ENCODE results near the gene MUC6. TPM values are rescaled to one million over a fixed set of nuclear protein-coding genes. Genes with fewer than 3 reads are reported as not detected.
"Not testable (repeated sequence)": the region's sequence is repeated elsewhere in the genome, so short reads cannot be mapped to it uniquely, and the experiment has no call there.

The MUC6 gene
- total RNA-seq, 1 experiment from 2014 or later = not detected

DNA sequence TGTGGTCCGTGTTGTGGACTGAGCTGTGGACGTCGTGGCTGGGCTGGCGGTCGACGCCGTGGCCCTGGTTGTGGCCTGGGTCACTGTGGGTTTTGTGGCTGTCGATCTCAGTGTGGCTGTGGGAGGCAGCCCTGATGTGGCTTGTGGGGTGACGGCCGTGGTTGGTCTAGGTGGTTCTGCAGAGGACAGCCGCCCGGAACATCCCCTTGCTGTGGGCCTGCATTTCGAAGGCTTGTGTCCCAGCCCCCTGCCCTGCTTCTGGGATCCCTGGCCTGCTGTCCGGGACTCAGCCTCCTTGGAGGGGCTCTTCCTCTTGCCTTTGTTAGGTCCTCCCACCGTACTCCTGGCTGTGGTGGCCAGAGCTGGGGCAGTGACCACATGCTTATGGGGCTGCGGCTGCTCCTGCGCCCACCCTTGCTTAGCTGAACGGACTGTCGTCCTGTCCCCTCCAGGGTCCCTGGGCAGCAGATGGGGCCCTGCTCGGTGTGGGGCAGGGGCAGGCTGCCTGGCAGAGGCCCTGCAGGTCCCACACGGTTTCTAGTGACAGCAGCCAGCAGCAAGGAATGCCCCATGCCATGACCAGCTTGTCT is 17.1 kb downstream of the MUC6 start:
- no peak for DNase-seq (ENCODE audit: low read depth, low spot score)
- in situ Hi-C loops (cut with HindIII; ENCODE audit: low pct_unique_long_range_greater_than_20kb, low sequenced_read_pairs) = no loop called here

DNA sequence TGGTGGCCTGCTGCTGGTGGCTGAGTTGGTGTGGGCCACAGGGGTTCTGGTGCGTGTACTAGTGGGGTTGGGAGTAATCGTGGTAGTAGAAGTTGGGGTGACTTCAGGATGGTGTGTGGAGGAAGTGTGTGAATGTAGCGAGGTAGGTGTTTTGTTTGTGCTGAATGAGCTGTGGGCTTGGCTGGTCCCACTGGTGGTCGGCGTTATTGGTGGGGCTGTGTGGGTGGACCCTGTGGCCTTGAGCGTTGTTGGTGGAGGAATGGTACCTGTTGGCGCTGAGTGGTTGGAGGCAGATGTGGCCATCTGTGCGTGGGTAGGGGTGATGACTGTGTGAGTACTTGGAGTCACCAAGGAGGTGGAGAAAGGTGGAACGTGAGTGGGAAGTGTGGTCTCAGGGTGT is 18.4 kb downstream of the MUC6 start:
- in situ Hi-C loops (cut with HindIII; ENCODE audit: low pct_unique_long_range_greater_than_20kb, low sequenced_read_pairs) = no loop called here
- DNase-seq (ENCODE audit: low read depth, low spot score) = no peak

DNA sequence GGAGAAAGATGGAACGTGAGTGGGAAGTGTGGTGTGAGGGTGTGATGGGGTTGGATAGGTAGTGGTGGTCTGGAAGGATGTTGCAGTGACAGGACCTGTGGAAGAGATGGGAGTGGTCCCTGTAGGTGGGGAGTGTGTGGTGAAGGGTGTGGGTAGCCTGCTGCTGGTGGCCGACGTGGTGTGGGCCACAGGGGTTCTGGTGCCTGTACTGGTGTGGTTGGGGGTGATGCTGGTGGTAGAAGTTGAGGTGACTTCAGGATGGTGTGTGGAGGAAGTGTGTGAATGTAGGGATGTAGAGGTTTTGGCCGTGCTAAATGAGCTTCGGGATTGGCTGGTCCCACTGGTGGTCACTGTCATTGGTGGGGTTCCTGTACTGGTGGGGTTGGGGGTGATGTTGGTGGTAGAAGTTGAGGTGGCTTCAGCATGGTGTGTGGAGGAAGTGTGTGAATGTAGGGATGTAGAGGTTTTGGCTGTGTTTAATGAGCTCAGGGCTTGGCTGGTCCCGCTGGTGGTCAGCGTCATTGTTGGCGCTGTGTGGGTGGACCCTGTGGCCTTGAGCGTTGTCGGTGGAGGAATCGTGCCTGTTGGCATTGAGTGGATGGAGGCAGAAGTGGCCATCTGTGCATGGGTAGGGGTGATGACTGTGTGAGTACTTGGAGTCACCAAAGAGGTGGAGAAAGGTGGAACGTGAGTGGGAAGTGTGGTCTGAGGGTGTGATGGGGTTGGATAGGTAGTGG is 19.1 kb downstream of the MUC6 start:
- no peak for DNase-seq (ENCODE audit: low read depth, low spot score)
- in situ Hi-C loops (cut with HindIII; ENCODE audit: low pct_unique_long_range_greater_than_20kb, low sequenced_read_pairs) = no loop called here

DNA sequence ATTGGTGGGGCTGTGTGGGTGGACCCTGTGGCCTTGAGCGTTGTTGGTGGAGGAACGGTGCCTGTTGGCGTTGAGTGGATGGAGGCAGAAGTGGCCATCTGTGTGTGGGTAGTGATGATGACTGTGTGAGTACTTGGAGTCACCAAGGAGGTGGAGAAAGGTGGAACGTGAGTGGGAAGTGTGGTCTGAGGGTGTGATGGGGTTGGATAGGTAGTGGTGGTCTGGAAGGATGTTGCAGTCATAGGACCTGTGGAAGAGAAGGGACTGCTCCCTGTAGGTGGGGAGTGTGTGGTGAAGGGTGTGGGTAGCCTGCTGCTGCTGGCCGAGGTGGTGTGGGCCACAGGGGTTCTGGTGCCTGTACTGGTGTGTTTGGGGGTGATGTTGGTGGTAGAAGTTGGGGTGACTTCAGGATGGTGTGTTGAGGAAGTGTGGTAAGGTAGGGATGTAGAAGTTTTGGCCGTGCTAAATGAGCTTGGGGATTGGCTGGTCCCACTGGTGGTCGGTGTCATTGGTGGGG is 19.9 kb downstream of the MUC6 start:
- in situ Hi-C loops (cut with HindIII; ENCODE audit: low pct_unique_long_range_greater_than_20kb, low sequenced_read_pairs); DNase-seq (ENCODE audit: low read depth, low spot score): not testable (repeated sequence)

DNA sequence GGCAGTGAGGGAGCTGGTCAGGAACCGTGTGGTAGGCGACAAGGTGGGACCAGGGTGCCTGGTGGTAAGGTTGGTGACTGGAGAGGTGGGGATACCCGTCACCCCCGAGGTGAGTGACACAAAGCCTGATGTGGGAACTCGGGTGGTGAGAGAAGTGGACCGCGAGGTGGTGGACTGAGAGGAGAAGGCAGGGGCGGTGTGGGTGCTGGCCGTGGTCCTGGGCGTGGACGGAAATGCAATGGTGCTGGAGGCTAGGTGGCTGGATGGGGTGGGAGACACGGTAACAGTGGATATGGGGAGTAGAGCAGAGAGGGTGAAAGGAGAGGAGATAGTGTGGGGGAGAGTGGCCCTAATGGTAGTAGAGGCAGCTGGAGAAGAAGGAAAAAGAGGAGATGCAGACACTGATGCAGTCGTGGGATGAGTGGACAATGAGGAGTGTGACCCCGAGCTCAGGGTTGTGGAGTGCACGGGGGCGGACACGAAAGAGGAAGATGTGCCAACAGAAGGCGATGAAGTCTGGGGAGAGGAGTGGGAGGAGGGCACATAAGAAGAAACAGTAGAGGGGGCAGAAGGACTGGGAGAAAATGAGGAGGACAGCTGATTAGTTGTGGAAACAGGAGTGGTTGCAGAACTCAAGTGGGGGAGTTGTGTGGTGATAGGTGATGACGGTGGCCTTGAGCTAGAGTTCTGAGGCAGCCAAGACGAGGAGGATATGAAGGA is 20.5 kb downstream of the MUC6 start:
- in situ Hi-C loops (cut with HindIII; ENCODE audit: low pct_unique_long_range_greater_than_20kb, low sequenced_read_pairs) = no loop called here
- no peak for DNase-seq (ENCODE audit: low read depth, low spot score)

DNA sequence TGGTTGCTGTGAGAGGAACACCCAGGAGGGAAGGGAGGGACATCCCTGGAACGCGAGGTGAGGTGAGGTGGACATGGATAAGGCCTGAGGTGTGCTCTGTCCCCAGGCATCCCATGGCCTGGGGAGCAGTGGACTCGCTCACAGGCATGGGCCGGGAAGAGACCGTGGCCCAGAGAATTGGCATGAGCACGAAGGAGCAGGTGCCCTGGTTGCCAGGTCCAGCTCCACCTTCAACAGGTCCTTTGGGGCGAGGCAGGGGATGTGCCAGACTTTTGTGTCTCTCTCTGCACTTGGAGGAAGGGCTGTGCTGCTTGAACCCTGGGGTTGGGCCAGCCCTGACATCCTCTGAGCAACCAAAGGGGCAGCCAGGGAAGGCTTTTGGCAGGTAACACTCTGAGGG is 21.5 kb downstream of the MUC6 start:
- DNase-seq (ENCODE audit: low read depth, low spot score) = no peak
- in situ Hi-C loops (cut with HindIII; ENCODE audit: low pct_unique_long_range_greater_than_20kb, low sequenced_read_pairs) = no loop called here

DNA sequence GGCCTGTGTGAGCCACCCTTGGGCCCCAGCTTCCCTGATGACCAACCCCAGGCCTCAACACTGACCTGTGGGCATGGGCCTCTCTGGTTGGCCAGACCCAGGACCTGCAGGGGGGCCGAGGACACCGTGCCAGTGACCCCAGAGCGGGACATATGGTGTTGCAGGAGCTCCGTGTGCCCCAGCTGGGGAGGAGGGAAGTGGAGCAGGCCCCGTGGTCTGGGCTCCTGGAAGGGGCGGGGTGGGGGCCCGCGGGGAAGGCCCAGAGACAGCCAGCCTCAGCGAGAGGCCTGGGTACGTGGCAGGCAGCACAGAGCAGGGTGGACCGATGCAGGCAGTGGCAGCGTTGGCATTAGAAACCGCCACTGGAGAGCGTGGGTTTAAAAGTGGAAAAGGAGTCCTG is 22.2 kb downstream of the MUC6 start:
- in situ Hi-C loops (cut with HindIII; ENCODE audit: low pct_unique_long_range_greater_than_20kb, low sequenced_read_pairs) = no loop called here
- DNase-seq (ENCODE audit: low read depth, low spot score) = no peak

DNA sequence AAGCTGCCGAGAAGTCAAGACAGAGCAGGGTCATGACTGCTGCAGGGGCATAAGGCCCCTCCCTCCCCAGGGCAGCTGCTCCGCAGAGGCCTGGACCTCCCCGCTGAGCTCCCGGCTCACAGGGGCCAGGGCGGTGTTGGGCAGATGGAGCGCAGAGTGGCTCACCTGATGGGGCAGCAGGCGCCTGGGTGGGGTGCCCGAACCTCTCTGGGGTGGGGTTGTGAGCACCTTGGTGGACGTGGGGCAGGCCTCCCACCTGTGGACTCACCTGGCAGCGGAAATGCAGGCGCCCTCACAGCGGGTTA is 22.9 kb downstream of the MUC6 start:
- DNase-seq (ENCODE audit: low read depth, low spot score) = no peak
- in situ Hi-C loops (cut with HindIII; ENCODE audit: low pct_unique_long_range_greater_than_20kb, low sequenced_read_pairs) = no loop called here

DNA sequence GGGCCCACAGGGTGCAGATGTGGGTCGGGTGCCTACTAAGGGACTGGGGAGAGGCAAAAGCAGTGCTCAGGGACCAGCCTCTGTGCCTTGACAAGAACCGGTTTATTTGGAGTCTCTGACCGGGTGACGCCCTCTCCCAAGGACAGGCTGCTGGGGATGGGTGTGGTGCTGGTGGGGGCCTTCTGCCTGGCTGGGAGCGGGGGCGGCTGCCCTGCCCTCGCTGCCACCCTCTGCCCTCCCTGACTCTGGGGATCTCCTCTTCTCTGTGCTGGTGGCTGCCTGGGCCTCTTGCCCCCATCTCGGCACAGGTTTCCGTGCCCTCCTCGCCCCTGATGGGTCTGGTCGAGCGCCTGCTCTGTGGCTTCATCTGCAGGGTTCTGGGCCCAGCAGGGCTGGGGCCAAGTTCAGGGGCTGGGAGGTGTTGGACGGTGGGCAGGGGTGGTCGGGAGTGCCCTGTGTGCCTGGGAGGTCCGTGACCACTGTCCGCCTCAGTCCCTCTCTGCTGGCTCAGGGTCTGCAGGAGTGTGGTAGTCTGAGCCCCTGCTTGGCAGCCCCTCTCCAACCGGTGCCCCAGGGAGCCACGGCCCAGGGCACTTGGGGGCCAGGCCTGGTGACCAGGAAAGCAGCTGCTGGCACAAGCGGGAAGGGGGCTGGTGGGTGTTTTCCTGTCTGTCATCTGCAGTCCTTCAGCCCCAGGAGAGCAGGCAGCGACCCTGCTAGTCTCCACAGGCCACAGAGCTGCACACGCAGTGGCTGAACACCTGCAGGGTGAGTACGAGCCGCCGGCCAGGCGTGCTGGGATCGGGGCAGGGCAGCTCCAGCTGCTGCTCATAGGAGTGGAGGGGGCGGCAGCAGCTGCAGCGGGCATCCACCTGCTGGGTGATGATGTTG is 23.5 kb downstream of the MUC6 start:
- in situ Hi-C loops (cut with HindIII; ENCODE audit: low pct_unique_long_range_greater_than_20kb, low sequenced_read_pairs) = no loop called here
- DNase-seq (ENCODE audit: low read depth, low spot score) = no peak

DNA sequence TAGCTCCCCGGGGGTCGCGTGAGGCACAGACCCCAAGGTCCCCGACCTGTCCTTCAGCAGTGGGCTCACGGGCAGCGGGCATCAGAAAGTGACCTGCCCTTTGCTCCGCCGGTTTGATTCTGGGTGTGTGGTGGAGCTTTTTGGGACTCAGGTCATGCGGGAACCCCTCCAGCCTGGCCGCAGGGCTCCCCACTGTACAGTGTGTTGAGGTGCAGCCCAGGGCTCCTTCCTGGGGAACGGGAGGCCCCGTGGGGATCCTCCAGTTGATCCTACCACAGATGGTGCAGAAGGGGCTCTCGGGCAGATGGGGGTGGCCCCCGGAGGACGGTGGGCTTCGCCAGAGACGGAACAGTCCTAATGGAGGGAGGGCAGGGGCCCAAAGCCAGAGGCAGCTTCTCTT is 24.2 kb downstream of the MUC6 start:
- in situ Hi-C loops (cut with HindIII; ENCODE audit: low pct_unique_long_range_greater_than_20kb, low sequenced_read_pairs) = no loop called here
- no peak for DNase-seq (ENCODE audit: low read depth, low spot score)

DNA sequence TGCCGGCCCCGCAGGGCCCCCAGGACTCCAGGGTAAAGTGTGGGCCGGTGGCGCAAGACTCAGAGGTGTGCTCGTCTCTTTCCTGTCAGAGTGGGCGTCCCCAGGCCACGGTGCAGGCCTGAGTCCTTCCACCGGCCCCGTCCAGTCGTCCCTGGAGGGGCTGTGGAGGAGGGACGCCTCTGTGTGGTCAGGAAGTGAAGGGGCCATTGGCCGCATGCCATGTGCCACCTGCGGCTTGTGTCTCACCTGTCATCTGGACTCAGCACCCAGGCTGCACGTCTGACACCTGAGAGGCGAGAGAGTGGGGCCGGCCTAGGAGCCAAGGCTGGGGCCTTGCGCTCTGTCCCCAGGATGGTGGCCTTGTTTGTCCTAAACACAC is 25.2 kb downstream of the MUC6 start:
- in situ Hi-C loops (cut with HindIII; ENCODE audit: low pct_unique_long_range_greater_than_20kb, low sequenced_read_pairs) = no loop called here
- no peak for DNase-seq (ENCODE audit: low read depth, low spot score)

DNA sequence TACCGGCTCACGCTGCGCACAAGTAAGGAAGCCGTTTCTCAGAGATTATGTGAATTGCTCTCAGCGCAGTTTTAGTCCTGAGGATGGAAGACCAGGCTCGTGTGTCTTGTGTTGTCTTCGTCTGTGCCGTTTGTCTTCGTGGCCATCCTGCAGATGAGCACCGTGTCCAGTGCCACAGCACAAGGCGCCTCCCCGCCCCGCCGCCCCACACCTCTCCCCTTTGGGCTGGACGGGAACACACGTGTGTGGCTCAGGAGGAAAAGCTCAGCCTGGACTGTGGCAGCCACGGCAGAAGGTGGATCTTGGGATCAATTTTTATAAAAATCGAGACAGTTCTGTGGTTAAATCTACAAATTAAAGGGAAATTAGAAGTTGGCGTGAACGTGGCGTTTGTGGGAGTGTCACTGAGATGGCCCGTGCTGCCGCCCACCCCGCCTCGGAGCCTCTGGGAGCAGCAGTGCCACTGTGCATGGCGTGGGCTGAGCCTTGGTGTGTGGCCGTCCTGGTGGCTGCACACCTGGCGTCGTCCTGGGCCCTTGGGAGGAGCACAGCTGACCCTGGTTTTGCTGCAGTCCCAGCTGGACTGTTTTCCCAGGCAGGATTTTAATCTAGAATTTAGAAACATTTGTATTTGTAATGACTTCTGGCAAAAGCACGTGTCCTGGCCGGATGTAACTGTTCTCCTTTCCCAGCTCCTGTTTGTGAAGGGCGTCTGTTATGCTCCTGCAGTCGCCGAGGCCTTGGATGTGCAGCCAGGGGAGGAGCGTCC is 25.8 kb downstream of the MUC6 start:
- no peak for DNase-seq (ENCODE audit: low read depth, low spot score)
- in situ Hi-C loops (cut with HindIII; ENCODE audit: low pct_unique_long_range_greater_than_20kb, low sequenced_read_pairs) = no loop called here

DNA sequence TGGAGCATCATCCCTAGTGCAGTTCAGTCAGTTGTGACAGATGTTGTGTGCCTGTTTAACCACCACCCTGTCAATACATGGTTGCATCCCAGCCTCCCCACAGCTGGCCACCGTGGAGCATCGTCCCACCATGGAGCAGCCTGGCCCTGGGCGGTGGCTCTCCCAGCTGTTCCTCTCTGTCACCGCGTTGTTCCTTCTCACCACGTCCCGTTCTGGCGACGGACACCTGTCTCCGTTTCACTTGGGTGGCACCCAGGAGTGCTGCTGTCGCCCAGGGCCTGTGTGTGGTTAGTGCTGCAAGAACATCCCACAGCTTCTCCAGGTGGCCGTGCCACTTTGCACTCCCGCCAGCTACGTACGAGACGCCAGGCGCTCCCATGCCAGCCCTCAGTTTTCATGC is 26.5 kb downstream of the MUC6 start:
- no peak for DNase-seq (ENCODE audit: low read depth, low spot score)
- in situ Hi-C loops (cut with HindIII; ENCODE audit: low pct_unique_long_range_greater_than_20kb, low sequenced_read_pairs) = no loop called here

DNA sequence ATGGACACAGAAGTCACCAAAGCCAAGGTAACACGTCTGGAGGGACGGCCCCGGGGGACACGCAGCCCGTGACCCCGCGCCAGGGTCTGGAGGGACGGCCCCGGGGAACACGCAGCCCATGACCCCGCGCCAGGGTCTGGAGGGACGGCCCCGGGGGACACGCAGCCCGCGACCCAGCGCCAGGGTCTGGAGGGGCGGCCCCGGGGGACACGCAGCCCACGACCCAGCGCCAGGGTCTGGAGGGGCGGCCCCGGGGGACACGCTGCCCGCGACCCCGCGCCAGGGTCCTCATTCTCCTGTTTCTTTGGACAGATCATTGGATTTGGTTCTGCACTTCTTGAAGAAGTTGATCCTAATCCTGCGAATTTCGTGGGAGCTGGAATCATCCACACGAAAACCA is 27.1 kb downstream of the MUC6 start:
- in situ Hi-C loops (cut with HindIII; ENCODE audit: low pct_unique_long_range_greater_than_20kb, low sequenced_read_pairs) = no loop called here
- no peak for DNase-seq (ENCODE audit: low read depth, low spot score)

DNA sequence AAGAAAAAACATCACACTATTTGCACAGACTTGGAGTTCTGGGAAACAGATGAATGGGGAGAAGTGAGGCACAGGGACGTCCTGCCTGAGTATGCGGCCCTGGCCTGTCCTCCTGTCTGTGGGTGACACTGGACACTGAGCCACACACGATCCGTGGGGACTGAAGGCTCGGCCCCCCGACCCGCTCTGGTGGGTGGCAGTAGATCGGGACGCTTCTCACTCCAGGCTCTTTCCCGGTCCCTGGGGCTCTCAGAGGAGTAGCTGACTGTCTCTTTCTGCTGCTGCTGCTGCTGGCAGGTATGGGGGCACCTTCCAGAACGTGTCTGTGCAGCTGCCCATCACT is 27.7 kb downstream of the MUC6 start:
- no peak for DNase-seq (ENCODE audit: low read depth, low spot score)
- in situ Hi-C loops (cut with HindIII; ENCODE audit: low pct_unique_long_range_greater_than_20kb, low sequenced_read_pairs) = no loop called here

DNA sequence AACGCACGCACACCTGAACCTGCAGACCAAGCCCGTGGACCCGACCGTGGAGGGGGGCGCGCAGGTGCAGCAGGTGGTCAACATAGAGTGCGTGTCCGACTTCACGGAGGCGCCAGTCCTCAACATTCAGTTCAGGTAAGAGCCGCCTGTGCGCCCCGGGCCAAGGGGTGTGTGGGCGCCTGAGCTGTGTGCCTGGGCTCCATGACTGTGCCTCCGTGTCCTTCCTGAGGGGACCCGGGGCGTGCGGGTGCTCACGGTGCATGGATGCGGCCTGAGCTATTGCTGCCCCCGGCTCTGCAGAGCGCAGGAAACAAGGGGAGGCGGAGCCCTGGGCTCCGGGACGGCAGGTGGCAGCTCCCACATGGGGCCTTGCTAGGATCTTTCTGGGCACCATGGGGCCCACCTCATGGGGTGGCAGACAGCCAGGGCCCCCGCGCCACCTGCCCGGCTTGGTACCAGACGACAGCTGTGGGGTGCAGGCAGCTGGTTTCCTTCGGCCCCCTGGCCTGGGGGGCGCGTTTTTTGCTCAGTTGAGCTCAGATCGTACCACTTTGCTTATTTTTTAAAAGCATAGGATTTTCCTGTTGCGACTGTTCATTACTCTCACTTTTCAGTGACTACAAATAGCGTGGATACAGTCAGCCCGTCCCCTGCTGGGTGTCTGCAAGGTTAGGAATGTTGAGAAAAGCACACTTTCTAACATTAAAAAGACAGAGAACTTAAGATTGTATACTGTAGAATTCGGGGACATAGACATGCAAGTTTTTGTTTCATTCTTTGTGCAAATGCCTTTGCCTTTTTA is 28.3 kb downstream of the MUC6 start:
- in situ Hi-C loops (cut with HindIII; ENCODE audit: low pct_unique_long_range_greater_than_20kb, low sequenced_read_pairs) = no loop called here
- DNase-seq (ENCODE audit: low read depth, low spot score) = no peak

DNA sequence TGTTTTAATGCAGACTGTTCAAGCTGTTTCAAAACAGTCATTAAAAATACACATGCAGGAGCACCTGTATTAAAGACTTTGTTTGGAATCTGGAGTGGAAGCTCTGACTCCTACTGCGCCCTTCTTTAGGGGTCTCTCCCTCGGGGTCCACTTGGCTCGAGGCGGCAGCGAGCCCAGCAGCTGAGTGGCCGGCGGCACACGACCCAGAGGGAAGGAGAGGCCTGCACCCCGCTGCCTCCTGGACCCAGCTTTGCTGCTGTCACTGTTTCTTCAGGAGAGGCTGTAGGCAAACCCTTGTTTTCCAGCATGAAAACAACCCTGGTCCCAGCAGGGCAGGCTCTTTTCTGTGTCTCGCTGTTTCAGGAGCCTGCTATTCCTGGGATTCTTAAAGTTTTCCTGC is 29.2 kb downstream of the MUC6 start:
- in situ Hi-C loops (cut with HindIII; ENCODE audit: low pct_unique_long_range_greater_than_20kb, low sequenced_read_pairs) = no loop called here
- DNase-seq (ENCODE audit: low read depth, low spot score) = no peak

All from SK-MEL-5 (cell line).